ENCODE results near the gene PARD6G. TPM values are rescaled to one million over a fixed set of nuclear protein-coding genes. Genes with fewer than 3 reads are reported as not detected.

The PARD6G gene
- total RNA-seq, 1 experiment from 2014 or later = 13.0 TPM

- POLR2A ChIA-PET = no interaction called here
- Mint-ChIP-seq H3K36me3 (no peaks in the 10 kb centered on the region), H3K4me3 (no peak overlapping the region), H3K9me3 (no peaks in the 10 kb centered on the region), H3K4me1 (peaks cover 59% of the 10 kb centered on the region), H3K27ac (no peak overlapping the region), H3K27me3 (ENCODE audit: low read depth) (no peaks in the 10 kb centered on the region)
- DNase-seq (ENCODE audit: low spot score) (no peak), ATAC-seq (no peak)
- no peak for TF ChIP-seq GABPB1 (CRISPR knock-in tag; IDR thresholded peaks at IDR 0.05)
- TF ChIP-seq ATF2 (CRISPR knock-in tag; IDR thresholded peaks at IDR 0.05; ENCODE audit: borderline replicate concordance, low read depth) = no peak
- TF ChIP-seq AR (CRISPR knock-in tag; IDR thresholded peaks at IDR 0.05) = no peak
- no peak for TF ChIP-seq RORB (CRISPR knock-in tag; IDR thresholded peaks at IDR 0.05)
- no peak for TF ChIP-seq NFYB (CRISPR knock-in tag; conservative IDR thresholded peaks at IDR 0.05; ENCODE audit: low read depth)
- no peak for TF ChIP-seq MLX (CRISPR knock-in tag; IDR thresholded peaks at IDR 0.05)
- TF ChIP-seq TCF7 (CRISPR knock-in tag; IDR thresholded peaks at IDR 0.05; ENCODE audit: low read depth) = no peak
- TF ChIP-seq ZMAT4 (CRISPR knock-in tag; IDR thresholded peaks at IDR 0.05) = no peak
- no peak for TF ChIP-seq ESRRA (CRISPR knock-in tag; IDR thresholded peaks at IDR 0.05; ENCODE audit: borderline replicate concordance)
- no peak for TF ChIP-seq ZNF263 (CRISPR knock-in tag; IDR thresholded peaks at IDR 0.05; ENCODE audit: low read depth)
- TF ChIP-seq ZBTB21 (CRISPR knock-in tag; IDR thresholded peaks at IDR 0.05; ENCODE audit: borderline replicate concordance) = no peak
- no peak for TF ChIP-seq NFATC4 (CRISPR knock-in tag; IDR thresholded peaks at IDR 0.05)
- no peak for TF ChIP-seq NFE2L1 (CRISPR knock-in tag; IDR thresholded peaks at IDR 0.05)
- TF ChIP-seq ARID4B (CRISPR knock-in tag; IDR thresholded peaks at IDR 0.05; ENCODE audit: borderline replicate concordance) = no peak
- TF ChIP-seq NR2C2 (CRISPR knock-in tag; IDR thresholded peaks at IDR 0.05) = no peak
- TF ChIP-seq ZNF416 (CRISPR knock-in tag; IDR thresholded peaks at IDR 0.05) = no peak
- TF ChIP-seq ERG (CRISPR knock-in tag; IDR thresholded peaks at IDR 0.05) = no peak
- TF ChIP-seq, protein P1, sequence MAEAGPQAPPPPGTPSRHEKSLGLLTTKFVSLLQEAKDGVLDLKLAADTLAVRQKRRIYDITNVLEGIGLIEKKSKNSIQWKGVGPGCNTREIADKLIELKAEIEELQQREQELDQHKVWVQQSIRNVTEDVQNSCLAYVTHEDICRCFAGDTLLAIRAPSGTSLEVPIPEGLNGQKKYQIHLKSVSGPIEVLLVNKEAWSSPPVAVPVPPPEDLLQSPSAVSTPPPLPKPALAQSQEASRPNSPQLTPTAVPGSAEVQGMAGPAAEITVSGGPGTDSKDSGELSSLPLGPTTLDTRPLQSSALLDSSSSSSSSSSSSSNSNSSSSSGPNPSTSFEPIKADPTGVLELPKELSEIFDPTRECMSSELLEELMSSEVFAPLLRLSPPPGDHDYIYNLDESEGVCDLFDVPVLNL (CRISPR knock-in tag; IDR thresholded peaks at IDR 0.05; ENCODE audit: borderline replicate concordance, low read depth) = no peak
- TF ChIP-seq CREM (CRISPR knock-in tag; IDR thresholded peaks at IDR 0.05) = no peak
- CTCF ChIA-PET = interaction anchor here (1.0 to 1.3 kb wide), 3 partner anchors 26 to 49 kb away, joined by 3 to 6 read pairs (median 4); partner anchors contain the start of gene PARD6G
Observed at GRCh38 chr18:80198391-80198790, 48.9 kb downstream of the PARD6G start.
